Measurements from ENCODE around the gene KCNN2. TPM values are rescaled to one million over a fixed set of nuclear protein-coding genes. Genes with fewer than 3 reads are reported as not detected.
"Not testable (repeated sequence)": the region's sequence is repeated elsewhere in the genome, so short reads cannot be mapped to it uniquely, and the experiment has no call there.

KCNN2 gene
- total RNA-seq, 4 donors from 2014 or later = 0.18 to 0.19 TPM; not detected in 2

GRCh38 chr5:114427204-114427603 is 65.3 kb downstream of the KCNN2 start:
- TF ChIP-seq POLR2A (IDR thresholded peaks at IDR 0.05) = no peak
- no peak for TF ChIP-seq CTCF (IDR thresholded peaks at IDR 0.05)
- no peak for DNase-seq
- no peaks in the 10 kb centered on the region for H3K4me1 ChIP-seq
- no peaks in the 10 kb centered on the region for H3K36me3 ChIP-seq
- H3K27ac ChIP-seq = no peak overlapping the region
- H3K9me3 ChIP-seq = no peaks in the 10 kb centered on the region
- 93 to 94% methylated on average over 1 of the region's 1 CpG for WGBS, 2 donors
- H3K4me3 ChIP-seq = no peak overlapping the region
- no peaks in the 10 kb centered on the region for H3K27me3 ChIP-seq
- intact Hi-C loops (cut with DNase I) = no loop called here

- no peak for TF ChIP-seq CTCF (IDR thresholded peaks at IDR 0.05)
- TF ChIP-seq POLR2A (IDR thresholded peaks at IDR 0.05) = no peak
- intact Hi-C loops (cut with DNase I) = no loop called here
- DNase-seq = no peak
These were observed 68.7 kb downstream of the KCNN2 start for GRCh38 chr5:114430532-114430931.

GRCh38 chr5:114432684-114433083 is 70.8 kb downstream of the KCNN2 start:
- H3K4me3 ChIP-seq; intact Hi-C loops (cut with DNase I); H3K27me3 ChIP-seq; H3K4me1 ChIP-seq; H3K9me3 ChIP-seq; DNase-seq; H3K36me3 ChIP-seq; H3K27ac ChIP-seq: not testable (repeated sequence)
- no CpG with 5 or more reads among the region's 30 CpGs for WGBS, 2 donors

More at GRCh38 chr5:114430532-114430931, 68.7 kb downstream of the KCNN2 start:
- Histone ChIP-seq H3K27ac (no peak overlapping the region), H3K4me3 (no peak overlapping the region), H3K36me3 (no peaks in the 10 kb centered on the region), H3K4me1 (no peaks in the 10 kb centered on the region), H3K27me3 (no peaks in the 10 kb centered on the region), H3K9me3 (no peaks in the 10 kb centered on the region)

- WGBS, 2 donors = 39 to 47% methylated on average over 5 of the region's 5 CpGs
- TF ChIP-seq CTCF (IDR thresholded peaks at IDR 0.05) = no peak
- TF ChIP-seq POLR2A (IDR thresholded peaks at IDR 0.05) = no peak
- intact Hi-C loops (cut with DNase I) = no loop called here
- Histone ChIP-seq H3K4me3 (no peak overlapping the region), H3K4me1 (no peaks in the 10 kb centered on the region), H3K36me3 (no peaks in the 10 kb centered on the region), H3K9me3 (no peaks in the 10 kb centered on the region), H3K27ac (no peak overlapping the region), H3K27me3 (no peaks in the 10 kb centered on the region)
- no peak for DNase-seq
These were observed 72.7 kb downstream of the KCNN2 start for GRCh38 chr5:114434396-114435219.

GRCh38 chr5:114435220-114435481 is 73.3 kb downstream of the KCNN2 start:
- Histone ChIP-seq H3K9me3 (no peaks in the 10 kb centered on the region), H3K4me1 (no peaks in the 10 kb centered on the region), H3K4me3 (no peak overlapping the region), H3K36me3 (no peaks in the 10 kb centered on the region), H3K27ac (no peak overlapping the region), H3K27me3 (no peaks in the 10 kb centered on the region)
- 65 to 92% methylated on average over 1 of the region's 1 CpG for WGBS, 2 donors
- intact Hi-C loops (cut with DNase I) = no loop called here
- no peak for DNase-seq
- TF ChIP-seq CTCF (IDR thresholded peaks at IDR 0.05) (no peak), POLR2A (IDR thresholded peaks at IDR 0.05) (no peak)

GRCh38 chr5:114435885-114436299 is 74.0 kb downstream of the KCNN2 start:
- Histone ChIP-seq H3K27me3 (no peaks in the 10 kb centered on the region), H3K36me3 (no peaks in the 10 kb centered on the region), H3K27ac (no peak overlapping the region), H3K9me3 (no peaks in the 10 kb centered on the region), H3K4me3 (no peak overlapping the region), H3K4me1 (no peaks in the 10 kb centered on the region)
- no peak for TF ChIP-seq CTCF (IDR thresholded peaks at IDR 0.05)
- TF ChIP-seq POLR2A (IDR thresholded peaks at IDR 0.05) = no peak
- 82 to 95% methylated on average over 1 of the region's 1 CpG for WGBS, 2 donors
- intact Hi-C loops (cut with DNase I) = no loop called here
- DNase-seq = no peak
